NCI-H345 treated with DMSO at 0.1 percent for 48 hours (cell line): ENCODE data around the gene PIK3R4.

ENCODE experiments used
- DNase-seq: peaks from one replicate; lab custom pipeline; 2025; ENCODE audit not compliant: unreplicated experiment; lab: John Stamatoyannopoulos, UW

Gene PIK3R4

DNA sequence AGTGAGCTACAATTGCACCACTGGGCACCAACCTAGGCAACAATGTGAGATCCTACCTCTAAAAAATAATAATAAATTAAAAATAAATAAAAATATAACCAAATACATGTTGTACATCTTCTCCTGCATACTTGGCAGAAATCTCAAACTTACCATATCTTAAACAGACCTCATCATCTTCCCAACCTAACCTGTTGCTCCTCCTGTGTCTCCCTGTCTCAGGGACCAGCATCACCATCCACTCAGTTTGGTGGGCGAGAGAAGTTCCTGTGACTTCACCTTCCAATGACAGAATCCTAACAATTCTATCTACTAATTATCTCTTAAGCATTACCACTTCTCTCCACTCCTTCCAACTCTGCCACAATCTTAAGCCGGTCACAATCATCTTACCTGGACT, 3.3 kb downstream of the PIK3R4 start:
- no peak for DNase-seq

GRCh38 chr3:130741946-130742610, 4.6 kb downstream of the PIK3R4 start:
- no peak for DNase-seq

GRCh38 chr3:130739848-130740247, 6.8 kb downstream of the PIK3R4 start:
- DNase-seq = no peak

GRCh38 chr3:130738241-130738640, 8.4 kb downstream of the PIK3R4 start:
- no peak for DNase-seq

- no peak for DNase-seq
Measured at GRCh38 chr3:130737622-130738021, 9.0 kb downstream of the PIK3R4 start.

DNA sequence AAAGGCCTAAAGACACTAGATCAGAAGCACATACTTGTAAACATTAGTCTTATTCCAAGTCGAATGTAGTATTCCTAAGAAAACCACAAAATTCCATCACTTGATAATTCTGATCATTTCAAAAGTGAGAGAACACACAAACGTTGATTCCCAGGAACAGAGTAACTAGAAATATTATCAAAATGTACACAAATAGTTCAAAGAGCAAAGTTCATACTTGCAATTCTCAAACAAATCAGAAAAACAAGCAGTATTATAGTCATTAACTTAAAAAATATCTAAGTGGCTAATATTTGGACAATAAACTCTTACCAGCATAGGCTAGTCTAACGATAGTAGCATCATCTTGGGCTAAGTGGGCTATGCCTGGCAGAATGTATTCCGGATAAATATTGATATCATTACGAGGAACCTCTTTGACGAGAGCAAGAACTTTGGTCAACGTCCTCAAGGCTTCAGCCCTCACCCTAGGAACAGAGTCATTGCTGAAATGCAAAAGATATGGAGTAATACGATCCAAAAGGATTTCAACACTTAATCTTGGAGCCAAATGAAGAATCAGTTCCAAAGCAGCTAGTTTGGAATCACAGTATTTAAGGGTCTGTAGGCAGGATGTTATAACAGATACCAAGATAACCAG, 13.3 kb downstream of the PIK3R4 start:
- no peak for DNase-seq

- DNase-seq = no peak
Measured at GRCh38 chr3:130732501-130732900, 14.1 kb downstream of the PIK3R4 start.

- no peak for DNase-seq
Measured at GRCh38 chr3:130731817-130732216, 14.8 kb downstream of the PIK3R4 start.

- DNase-seq = no peak
Measured at GRCh38 chr3:130729154-130729553, 17.5 kb downstream of the PIK3R4 start.

- DNase-seq = no peak
Measured at GRCh38 chr3:130728037-130728436, 18.6 kb downstream of the PIK3R4 start.

GRCh38 chr3:130725746-130726145, 20.9 kb downstream of the PIK3R4 start:
- DNase-seq = no peak

- DNase-seq = no peak
Measured at GRCh38 chr3:130715616-130716015, 31.0 kb downstream of the PIK3R4 start.

DNA sequence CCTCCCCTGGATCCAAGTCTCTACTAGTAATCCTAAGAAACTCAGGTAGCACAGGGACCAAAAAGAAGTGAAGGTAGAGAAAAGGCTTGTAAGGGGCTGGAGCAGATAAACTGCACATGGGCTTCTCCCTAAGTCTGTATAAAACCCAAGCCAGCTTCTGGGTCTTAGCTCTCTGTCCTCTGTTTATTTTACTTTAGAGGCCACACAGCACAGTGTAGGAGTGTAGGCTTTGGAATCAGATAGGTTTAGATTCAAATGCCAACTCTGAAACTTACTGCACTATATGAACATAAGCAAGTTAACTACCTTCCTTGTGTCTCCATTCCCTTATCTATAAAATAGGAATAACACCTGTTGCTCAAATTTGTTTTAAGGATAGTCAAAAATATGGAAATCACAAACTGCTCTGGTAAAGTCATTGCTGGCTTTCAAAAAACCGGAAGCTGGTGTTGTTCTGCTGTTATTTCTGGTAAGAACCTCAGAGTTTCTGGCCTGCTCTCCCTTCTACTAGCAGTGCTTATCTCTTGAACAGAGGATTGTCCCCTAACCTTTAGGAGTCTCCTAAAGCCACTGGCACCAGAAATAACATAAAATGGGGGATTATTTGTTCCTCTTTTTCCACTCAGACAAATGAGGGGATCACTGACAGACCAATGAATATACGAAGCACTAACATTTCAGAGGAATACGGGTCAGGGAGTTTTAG, 33.8 kb downstream of the PIK3R4 start:
- no peak for DNase-seq

DNA sequence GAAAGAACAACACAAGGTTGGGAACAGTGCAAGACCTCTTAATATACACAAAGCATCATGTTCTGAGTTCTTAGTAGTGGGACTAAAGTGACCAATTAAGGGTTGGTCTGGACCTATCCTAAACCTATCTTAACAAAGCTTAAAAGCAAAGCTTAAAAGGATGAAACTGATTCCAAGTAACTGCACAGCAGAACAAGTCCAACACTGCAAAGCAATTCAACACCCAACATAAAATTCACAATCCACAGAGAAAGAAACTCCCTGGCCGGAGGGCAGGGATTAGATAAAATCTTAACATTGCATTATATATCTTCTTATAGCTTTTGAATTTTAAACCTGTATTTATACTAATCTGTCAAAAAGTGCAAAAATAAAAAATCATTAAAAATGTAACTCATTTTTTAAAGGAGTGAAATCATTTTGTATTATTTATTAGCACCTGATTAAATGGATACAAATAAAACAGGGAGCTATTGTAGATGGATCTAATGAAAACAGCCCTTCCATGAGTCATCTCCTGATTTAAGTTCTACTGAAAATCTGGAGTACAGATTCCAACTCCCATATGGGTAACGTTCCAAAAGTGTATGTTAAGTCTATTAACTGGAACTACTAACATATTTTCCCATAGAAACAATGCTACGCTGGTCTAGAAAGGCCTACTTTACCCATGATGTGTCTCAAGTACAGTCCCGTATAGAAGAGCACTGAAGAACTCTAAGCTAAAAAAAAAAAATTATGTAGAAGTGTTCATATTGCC, 34.9 kb downstream of the PIK3R4 start:
- DNase-seq = no peak

- no peak for DNase-seq
Measured at GRCh38 chr3:130709671-130710070, 37.0 kb downstream of the PIK3R4 start.

DNA sequence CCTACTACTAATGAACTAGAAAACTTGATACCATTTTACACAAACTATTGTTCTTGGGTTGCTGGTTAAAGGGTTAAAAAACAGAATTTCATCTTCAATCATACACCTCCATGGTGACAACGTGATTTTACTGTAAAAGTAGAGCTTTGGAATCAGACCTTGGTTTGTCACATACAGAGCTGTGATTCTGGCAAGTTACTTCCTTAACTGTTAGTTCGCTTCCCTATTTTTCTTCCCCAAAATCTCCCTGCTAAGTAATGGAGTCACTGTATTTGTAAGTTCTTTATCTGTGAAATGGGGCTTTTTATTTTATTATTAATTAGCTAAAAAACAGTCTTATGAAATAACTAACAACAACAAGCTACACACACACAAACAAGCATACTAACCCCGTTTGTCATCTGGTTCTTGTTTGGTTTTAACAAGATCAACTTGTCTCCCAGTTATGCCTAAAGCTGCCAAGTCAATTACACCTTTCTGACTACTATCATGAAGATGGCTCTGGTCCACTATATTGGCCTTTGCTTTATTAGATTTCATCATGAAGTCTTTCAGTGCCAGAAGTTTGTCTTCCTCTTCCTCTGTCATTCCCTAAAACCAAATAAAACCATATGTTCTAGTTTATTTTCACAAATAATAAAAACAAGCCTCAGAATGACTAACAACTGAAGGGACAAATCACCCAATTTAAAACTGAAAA, 38.6 kb downstream of the PIK3R4 start:
- DNase-seq = no peak

GRCh38 chr3:130705501-130705900, 41.1 kb downstream of the PIK3R4 start:
- no peak for DNase-seq

DNA sequence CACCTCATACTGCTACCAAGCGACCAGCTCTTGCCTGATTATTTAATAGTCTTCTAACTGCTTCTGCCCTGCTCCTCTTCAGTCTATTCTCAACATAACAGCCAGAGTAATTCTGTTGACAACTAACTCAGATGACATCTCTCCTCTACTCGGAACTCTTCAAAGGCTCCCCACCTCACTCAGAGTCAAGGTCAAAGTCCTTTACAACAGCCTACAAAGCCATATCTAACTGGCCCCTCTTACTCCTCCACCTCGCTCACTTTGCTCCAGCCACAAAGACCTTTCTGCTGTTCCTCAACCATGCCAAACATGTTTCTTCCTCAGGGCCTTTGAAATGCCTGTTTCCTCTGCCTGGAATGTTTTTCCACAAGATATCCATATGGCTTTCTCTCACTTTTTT, 43.6 kb downstream of the PIK3R4 start:
- DNase-seq = no peak

DNA sequence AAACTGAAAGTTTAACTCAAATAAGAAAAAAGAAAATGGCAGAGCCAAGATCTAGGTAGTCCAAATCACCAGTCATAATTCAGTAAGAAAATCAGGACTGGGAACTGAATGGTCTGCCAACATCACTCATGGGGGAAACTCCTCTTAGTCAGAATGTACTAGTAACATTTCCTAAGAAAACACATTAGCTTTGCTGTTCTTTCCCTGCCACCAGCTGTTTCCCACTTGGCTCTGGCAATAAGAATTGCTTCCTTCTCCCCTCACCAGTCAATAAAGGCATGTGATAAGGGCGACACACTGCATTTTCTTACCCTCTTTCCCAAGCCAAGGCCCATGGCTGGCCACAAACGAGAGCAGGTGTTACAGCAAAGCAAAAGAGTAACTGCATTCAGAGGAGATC, 46.1 kb downstream of the PIK3R4 start:
- DNase-seq = no peak

DNA sequence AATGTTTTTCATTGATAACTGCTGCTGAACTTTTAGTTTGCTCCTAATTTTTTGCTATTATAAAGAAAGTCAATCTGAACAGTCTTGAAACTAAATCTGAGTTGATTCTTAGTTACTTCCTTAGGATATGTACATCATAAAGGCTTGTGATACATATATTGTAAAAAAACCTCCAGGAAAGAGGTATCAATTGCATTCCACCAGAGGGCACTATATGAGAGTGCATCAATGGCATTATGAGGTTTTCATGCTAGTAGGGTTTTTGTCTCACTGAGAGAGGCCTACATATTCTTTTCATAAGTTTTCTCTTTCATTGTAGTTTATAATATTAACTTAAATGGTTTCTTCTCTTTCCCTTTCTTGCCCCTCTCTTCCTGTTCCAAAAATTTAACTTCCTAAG, 46.9 kb downstream of the PIK3R4 start:
- DNase-seq = no peak

DNA sequence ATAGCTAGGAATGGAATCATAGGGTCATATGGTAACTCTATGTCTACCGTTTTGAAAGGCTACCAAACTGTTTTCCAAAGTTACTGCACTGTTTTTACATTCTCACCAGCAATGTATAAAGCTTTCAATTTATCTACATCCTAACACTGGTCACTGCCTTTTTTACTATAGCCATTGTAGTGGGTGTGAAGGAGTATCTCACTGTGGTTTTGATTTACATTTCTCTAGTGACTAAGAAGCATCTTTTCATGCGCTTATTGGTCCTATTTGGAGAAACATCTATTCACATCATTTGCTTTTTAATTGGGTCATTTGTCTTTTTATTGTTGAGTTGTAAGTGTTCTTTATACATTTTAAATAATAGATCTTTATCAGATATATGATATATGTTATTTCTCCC, 53.3 kb downstream of the PIK3R4 start:
- no peak for DNase-seq
